ENCODE results near the gene BCDIN3D.
A peak's percentile ranks its signal among the peaks of the same experiment; 100 is the strongest.
"Not testable (repeated sequence)": the region's sequence is repeated elsewhere in the genome, so short reads cannot be mapped to it uniquely, and the experiment has no call there.

The BCDIN3D gene

GRCh38 chr12:49855890-49856289, 13.0 kb upstream of the BCDIN3D start:
- not testable (repeated sequence) for DNase-seq

GRCh38 chr12:49854976-49855375, 12.1 kb upstream of the BCDIN3D start:
- no peak for DNase-seq

- no peak for DNase-seq
These were observed 10.8 kb upstream of the BCDIN3D start for GRCh38 chr12:49853671-49854070.

- DNase-seq = peak; percentile 9 to 15
These were observed 4.3 kb upstream of the BCDIN3D start for GRCh38 chr12:49847161-49847560.

- no peak for DNase-seq
These were observed 3.1 kb upstream of the BCDIN3D start for GRCh38 chr12:49846032-49846431.

DNA sequence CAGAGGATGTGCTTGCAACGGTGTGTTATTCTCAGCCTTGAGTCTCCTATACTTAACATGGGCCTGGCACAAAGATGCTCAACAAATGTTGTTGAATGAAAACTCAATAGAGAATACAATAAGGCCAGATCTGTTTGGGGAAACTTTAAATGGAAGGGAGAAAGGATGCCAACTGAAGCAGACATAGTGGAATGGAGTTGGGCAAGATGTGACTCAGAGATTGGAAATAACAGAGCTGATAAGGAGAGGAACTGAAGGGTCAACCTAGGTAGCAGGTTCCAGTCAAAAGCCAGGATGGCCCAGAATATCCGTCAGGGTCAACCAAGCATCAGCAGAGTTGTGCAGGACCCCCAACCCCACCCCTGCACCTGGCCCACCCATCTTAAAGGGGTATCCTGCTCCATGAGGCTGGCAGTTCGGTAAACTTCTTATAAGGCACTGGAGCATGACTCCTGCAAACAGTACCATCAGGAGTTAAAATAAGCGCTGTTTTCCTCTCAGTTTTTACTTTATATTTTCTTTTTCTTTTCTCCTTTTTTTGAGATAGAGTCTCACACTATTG, 1.1 kb upstream of the BCDIN3D start:
- DNase-seq = no peak

DNA sequence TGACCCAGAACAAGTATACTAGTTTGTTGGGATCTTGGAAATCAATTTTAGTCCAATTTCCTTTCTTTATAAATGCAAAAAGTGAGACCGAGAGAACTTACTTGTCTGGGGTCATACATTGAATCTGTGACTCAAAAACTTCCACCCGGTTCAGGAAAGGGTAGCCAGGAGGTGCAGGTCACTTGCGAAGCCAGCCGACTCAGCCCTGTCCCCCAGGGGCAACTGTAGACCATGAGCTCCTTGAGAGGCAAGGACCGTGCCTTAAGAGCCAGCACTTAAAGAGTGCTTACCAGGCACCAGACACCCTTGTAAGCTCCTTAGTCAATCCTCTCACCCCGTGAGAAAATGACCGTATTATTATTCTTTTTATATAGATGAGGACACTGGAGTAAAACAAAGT, 505 bp upstream of the BCDIN3D start:
- DNase-seq = no peak

DNA sequence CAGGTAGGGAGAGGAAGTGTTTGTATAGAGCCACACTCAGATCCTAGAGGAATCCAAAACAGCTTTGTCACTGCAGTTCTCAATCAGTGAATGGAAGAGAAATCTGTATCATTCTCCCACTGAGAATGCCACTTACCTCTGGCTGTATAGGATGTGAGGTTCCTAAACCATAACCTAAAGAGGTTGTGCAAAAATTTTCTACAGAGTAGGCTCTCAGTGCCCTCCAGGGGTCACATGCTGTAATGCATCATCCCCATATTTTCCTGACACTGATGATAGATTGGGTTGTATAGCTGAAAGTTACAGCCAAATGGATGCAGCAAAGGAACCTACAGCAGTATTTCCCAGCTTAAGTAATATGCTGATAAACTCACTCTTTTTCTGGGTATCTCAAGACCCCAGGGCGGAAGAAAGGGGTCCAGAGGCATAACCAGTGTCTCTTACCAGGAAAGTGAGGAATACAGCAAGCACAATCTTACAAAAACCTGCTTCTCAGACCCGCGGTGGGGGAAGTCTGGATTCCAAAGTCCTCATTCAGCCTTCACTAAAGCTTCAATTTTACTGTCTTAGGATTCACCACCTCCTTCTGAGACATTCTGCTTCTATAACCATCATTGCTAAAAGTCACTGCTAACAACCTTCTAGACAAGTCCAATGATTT, 3.8 kb downstream of the BCDIN3D start:
- peak; percentile 69 to 79 for DNase-seq

GRCh38 chr12:49832836-49833421, 10.0 kb downstream of the BCDIN3D start:
- no peak for DNase-seq

- no peak for DNase-seq
These were observed 11.2 kb downstream of the BCDIN3D start for GRCh38 chr12:49831717-49832116.

GRCh38 chr12:49828133-49829091, 14.5 kb downstream of the BCDIN3D start, which contains the start of gene NCKAP5L:
Gene NCKAP5L (minus strand): TSS chr12:49828413. CDS start chr12:49804044, 24,369 bp downstream.
- peak; percentile 94 to 95 for DNase-seq

- peak; percentile 35 to 38 for DNase-seq
These were observed 15.4 kb downstream of the BCDIN3D start for GRCh38 chr12:49827401-49828099.

- DNase-seq = no peak
These were observed 15.9 kb downstream of the BCDIN3D start for GRCh38 chr12:49827051-49827400.

DNA sequence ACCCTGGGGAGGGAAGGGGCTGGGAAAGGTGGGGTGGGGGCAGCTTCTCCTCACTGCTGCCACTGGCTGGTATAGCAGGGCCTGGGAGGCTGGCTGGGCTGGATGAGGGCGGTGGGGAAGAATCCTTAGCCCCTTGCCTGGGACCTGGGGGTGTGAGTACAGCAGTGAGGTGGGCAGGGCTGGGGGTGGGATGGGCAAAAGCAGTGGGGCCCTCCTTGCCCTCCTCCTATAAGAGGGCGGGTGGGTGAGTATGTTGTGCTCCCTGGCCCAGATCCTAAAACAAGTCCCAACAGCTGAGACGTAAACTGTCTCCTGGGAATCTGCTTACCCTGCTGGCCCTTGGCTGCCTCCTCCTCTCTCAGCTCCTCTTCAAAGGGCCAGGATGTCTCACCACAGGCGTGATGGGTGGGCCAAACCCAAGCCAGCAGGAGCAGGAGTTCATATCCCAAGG, 16.9 kb downstream of the BCDIN3D start:
- DNase-seq = no peak

DNA sequence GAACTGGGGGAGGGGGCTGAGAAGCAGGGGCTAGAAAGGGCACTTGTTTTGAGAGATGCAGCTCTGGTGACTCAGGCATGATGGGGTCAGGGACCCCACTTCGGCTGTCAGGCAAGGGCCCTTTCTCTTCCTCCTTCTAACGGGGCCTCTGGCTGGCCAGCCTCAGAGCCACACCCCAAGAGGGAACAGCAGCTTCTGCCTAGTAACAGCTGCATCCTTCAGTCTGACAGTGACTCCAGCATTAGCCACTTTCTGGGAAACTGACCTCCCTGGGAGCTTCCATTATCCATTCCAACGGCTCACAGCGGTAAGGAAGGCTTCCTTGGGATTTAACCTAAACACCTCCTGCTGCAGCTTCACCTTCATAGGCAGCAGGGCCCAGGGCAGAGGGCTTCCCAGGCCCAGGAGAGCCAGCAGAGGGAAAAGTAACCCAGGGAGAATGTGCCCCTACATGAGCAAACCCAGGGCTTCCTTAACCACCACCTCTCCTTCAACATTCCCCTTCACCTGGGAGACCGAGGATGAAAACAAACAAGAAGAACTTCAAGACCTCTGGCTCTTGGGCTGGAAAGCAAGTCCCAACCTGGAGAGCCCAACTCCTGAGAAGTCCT, 17.4 kb downstream of the BCDIN3D start:
- DNase-seq = peak; percentile 56 to 62

DNA sequence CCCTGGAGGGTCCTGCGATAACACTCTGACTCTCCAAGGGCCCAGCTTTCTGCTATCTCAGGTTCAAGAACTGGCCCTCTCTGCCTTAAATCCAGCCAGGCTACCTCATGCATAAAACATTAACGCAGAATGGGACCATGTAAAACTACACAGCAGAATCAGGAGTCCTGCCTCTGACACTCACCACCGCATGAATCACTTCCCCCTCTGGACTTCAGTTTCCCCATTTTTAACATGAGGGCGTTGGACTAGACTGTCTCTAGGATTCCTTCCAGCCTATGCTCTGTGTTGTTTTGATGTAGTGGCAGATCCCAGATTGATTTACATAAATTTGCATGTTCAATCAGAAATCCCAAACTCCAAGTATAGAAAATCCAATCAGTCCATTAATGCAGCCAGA, 18.0 kb downstream of the BCDIN3D start:
- DNase-seq = peak; percentile 91 to 92

- no peak for DNase-seq
These were observed 18.5 kb downstream of the BCDIN3D start for GRCh38 chr12:49824416-49824815.

DNA sequence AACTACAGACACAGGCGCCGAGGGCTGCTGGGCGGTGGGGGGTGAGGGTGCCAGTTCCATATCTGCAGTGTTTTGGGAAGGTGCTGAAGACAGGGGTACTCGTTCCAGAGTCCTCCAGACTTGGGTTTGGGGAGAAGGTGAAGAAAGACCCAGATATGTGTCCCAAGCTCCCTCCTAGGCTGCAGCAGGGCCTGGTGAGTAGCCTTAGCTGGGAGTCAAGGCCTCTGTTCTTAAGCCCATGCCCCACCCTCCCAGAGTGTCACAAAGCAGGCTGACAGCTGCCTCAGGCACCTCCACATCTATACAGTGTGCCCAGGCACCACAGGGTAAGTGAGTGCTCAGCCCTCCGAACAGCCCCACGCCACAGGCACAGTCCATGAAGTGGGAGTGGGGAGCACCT, 19.0 kb downstream of the BCDIN3D start:
- DNase-seq = no peak

GRCh38 chr12:49823350-49823749, 19.6 kb downstream of the BCDIN3D start:
- DNase-seq = no peak

DNA sequence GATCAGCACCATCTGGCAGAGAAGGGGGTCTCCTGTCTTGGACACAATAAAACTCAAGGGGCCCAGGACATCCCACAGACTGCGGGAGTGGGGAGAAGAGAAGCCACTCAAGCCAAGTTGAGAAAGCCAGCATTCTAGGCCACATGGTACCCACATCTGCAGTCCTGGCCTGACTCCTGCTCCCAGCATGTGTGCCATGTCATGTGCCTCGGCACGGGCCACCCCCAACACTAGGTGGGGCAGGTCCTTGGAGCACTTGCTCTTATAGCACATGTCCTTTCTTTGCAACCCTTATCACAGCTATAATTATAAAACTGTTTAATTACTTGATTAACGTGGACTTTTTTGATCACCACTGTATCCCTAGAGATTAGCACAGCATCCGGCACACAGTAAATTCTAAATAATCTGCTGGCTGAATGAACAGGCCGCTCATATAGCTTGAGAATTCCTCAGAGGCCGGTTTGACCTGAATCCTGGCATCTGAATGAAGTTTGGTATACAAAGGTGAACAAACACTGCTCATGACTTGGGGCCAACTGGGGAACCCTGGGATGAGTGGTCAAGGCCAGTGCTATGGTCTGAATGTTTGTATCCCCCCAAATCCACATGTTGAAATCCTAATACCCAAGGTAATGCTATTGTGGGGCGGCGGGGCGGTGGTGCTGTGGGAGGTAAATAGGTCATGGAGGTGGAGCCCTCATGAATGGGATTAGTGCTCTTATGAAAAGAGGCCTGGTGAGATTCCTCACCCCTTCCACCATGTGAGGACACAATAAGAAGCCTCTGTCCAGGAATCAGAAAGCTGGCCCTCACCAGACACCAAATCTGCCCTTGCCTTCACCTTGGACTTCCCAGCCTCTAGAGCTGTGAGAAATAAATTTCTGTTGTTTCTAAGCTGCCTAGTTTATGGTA, 21.3 kb downstream of the BCDIN3D start:
- no peak for DNase-seq

DNA sequence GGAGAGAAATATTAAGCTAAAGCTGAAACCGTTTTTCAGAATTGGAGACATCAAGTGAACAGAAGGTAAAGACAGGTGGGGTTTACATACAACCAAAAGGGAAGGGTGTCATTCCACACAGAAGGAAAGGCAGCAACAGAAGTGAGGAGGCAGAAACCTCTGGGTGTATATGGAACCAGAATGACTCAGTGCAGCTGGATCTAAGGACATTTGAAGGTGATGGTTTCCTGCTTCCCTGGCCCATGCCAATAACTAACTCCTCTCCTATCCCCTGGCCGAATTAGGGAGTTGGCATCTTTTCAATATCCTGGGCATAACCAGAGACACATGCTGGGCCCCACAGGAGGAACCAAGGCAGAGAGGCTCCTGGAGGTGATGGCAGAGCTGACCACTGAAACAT, 23.1 kb downstream of the BCDIN3D start:
- no peak for DNase-seq
